IPS DF 19.7 (cell line): ENCODE results near the gene YWHAE.
"Not testable (repeated sequence)": the region's sequence is repeated elsewhere in the genome, so short reads cannot be mapped to it uniquely, and the experiment has no call there.

Experiments used
- DNase-seq: peaks from one replicate; pipeline ENCODE4 v3.0.0-alpha.2; 2013; ENCODE audit warnings: low read depth, low spot score

The YWHAE gene

DNA sequence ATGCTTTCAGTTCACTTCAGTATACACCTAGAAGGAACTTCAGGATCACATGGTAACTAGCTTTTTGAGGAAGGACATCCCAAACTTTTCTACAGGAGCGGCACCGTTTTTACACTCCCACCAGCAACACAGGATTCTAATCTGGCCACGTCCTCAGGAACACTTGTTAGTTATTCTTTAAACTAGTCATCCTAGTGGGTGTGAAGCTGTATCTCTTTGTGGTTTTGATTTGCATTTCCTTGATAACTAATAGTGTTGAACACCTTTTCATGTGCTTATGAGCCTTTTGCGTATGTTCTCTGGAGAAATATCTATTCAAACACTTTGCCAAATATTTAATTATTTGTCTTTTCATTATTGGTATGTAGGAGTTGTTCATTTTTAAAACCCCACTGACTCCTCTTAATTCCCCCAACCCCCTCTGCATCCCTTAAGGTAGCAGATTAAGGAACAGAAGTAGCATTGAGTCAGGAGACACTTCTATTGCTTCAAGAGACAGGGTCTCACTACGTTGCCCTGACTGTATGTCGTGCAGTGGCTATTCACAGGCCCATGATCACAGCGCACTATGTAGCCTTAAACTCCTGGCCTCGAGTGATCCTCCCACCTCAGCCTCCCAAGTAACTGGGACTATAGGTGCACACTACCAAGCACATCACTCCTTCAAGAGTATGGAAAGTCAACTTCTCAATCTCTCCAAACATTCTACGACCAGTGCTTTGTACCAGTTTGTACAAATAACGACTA, 25.4 kb downstream of the YWHAE start:
- no peak for DNase-seq

DNA sequence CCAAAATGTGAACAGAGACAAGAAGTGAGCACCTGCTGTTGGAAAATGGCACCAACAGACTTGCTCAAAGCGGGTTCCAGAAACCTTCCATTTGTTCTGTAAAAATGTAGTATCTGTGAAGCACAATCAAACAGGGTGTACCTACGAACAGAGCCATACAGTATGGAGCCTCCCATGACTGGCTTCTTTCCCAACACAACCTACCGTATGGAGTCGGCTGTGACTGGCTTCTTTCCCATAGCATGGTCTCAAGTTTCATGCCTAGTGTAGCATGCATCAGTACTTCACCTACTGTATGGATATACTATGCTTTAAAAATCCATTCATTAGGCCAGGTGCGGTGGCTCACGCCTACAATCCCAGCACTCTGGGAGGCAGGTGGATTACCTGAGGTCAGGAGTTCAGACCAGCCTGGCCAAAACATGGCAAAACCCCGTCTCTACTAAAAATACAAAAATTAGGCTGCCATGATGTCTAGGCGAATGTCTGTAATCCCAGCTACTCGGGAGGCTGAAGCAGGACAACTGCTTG, 26.2 kb downstream of the YWHAE start:
- no peak for DNase-seq

DNA sequence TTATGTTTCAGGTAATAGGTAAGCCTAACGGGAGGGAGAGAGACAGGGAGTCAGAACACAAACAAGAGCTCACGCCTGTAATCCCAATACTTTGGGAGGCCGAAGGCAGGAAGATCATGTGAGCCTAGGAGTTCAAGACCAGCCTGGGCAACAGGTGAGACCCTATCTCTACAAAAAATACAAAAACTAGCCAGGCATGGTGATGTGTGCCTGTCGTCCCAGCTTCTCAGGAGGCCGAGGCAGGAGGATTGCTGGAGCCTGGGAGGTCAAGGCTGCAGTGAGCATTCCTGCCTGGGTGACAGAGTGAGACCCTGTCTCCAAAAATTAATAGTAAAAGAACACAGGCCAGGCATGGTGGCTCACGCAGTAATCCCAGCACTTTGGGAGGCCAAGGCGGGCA, 27.4 kb downstream of the YWHAE start:
- no peak for DNase-seq

DNA sequence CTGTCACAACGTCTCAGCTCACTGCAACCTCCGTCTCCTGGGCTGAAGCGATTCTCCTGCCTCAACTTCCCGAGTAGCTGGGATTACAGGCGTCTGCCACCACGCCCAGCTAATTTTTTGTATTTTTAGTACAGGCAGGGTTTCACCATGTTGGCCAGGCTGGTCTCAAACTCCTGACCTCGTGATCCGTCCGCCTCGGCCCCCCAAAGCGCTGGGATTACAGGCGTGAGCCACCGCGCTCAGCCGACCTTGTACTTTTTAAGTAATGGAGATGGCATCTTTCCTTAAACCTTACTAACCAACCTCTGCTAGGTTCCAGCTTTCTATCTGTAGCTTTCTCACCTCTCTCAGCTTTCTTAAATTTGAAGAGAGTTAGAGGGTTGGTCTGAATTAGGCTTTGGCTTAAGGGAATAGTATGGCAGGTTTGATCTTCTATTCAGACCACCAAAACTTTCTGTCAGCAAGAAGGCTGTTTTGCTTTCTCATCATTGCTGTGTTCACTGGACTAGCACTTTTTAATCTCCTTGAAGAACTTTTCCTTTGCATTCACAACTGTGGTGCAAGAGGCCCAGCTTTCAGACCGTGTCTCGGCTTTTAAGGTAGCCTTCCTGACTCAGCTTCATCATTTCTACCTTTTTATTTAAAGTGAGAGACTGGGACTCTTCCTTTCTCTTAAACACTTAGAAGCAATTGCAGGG, 28.0 kb downstream of the YWHAE start:
- DNase-seq, result no peak

DNA sequence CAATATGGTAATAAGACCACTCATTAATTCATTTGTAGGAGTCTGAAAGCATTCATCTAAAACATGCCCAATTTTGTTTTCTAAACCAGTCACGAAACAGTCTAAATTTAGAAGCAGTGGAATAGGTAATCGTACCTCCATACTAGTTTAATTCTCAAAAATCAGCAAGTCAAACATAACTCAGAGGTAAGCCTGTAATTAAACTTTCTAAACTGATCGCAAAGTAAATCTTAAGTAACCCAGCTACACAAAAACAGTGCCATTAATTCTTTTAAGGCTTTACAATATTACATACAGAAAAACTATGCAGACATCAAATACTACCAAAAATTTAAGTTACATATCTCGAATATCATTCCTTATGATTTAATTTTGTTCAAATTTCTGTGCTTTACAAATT, 31.4 kb downstream of the YWHAE start:
- DNase-seq, result no peak

DNA sequence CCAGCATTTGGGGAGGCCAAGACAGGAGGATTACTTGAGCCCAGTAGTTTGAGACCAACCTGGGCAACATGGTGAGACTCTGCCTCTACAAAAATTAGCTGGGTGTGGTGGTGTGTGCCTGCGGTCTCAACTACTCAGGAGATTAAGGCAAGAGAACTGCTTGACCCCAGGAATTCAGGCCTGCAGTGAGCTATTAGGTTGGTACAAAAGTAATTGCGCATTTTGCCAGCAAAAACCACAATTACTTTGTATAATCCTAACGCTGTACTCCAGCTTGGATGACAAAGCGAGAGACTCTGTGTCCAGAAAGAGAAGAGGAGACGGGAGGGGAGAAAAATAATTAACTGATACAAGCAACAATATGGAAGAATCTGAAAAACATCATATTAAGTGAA, 32.7 kb downstream of the YWHAE start:
- no peak for DNase-seq

DNA sequence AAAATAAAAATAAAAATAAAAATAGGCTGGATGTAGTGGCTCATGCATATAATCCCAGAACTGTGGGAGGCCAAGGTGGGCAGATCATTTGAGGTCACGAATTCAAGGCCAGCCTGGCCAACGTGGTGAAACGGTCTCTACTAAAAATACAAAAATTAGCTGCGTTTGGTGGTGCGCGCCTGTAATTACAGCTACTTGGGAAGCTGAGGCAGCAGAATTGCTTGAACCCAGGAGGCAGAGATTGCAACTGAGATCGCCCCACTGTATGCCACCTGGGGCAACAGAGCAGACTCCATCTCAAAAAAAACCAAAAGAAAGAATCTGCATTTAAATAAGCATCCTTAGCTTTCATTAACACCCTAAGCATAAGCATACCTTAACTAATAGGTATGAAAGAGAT, 33.8 kb downstream of the YWHAE start:
- DNase-seq, result no peak

DNA sequence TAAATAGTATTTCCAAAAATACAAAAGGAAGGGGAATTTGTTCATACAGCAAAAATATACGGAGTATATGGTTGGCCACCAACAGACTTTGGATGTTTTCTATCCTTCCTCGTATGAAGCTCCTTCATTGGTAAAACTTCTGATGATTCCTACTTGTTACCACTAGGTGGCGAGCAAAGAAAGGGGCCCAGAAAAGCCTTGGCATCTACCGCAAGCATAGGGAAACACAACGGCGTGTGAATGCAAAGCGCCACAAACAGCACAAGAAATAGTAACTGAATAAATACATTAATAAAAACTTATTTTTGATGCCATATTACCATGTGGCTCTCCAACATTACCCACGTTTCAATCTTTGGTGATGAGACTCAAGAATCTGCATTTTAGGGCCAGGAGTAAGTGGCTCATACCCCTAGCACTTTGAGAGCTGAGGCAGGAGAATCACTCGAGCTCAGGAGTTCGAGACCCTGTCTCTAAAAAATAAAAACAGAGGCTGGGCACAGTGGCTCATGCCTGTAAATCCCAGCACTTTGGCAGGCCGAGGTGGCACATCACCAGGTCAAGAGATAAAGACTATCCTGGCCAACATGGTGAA, 34.5 kb downstream of the YWHAE start:
- peak; percentile 28 for DNase-seq

DNA sequence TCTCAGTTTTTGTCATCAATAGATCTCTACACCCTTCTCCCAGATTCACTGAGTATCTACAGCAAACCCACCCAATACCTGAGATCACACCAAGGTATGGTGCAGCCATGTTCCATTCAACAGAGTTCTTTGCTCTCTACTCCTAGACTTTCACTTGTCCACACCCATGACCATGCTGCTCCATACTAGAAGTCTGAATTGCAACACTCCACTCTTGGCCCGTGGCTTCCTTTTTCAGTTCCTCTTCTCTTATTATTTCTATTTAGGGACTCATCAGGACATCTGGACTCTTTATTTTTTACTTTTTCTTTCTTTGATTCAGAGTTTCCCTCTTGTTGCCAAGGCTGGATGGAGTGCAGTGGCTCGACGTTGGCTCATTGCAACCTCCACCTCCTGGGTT, 37.1 kb downstream of the YWHAE start:
- DNase-seq, result no peak

DNA sequence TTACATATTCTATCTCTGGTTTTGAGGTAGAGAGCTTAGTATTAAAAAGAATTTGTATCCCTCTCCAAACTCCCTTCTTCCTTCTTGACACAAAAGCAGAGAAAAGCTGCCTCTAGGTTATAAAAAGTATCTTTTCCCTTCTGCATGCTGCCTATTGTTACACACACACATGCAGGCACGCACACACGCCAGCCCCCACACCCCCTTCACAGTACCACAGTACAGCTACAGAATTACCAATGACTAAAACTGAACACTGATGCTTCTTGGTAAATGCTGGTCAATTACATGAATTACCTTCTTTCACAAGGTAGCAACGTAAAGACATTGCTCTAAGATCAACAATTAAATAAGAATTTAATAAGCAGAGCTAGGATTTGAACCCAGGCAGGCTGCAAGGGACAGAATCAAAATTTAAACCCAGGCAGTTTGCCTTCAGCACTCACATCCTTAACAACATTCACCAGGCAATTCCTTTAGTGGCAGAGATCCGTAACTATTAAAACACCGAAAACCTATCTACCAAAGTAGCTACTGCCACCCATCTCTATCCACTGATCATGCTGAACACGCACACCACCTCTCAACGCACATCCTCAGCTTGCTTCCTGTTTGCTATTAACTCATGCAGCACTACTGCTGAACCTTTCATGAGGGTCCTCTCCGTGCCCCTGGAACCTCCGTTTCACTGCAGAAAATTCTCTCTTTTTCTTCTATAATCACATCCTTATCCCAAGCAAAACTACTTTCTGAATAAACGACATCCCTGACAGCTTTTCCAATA, 37.8 kb downstream of the YWHAE start:
- no peak for DNase-seq

DNA sequence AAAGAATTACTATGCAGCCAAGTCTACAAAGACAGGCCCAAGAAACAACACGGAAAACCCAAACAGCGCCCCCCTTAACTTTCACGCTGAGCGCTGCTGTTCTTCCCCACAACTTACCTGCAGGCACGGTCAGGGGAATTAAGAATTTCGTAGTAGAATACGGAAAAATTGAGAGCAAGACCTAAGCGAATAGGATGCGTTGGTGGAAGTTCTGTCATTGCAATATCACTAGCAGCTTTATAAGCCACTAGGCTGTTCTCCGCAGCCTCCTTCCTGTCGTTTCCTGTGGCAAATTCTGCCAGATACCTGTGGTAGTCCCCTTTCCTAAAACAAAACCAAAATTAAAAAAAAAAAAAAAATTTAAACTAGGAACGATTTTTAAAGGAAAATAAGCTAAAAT, 39.0 kb downstream of the YWHAE start:
- no peak for DNase-seq

DNA sequence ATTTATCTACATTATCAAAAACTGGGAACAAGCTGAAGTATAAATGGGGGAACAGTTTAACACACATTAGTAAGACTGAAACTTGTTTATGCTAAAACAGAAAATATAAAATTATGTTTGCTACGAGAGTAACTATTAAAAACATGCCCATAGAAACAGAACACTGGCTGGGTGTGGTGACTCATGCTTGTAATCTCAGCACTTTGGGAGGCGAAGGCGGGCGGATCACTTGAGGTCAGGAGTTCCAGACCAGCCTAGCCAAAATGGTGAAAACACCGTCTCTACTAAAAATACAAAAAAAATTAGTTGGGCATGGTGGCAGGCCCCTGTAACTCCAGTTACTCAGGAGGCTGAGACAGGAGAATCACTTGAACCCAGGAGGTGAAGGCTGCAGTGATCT, 39.7 kb downstream of the YWHAE start:
- DNase-seq, result not testable (repeated sequence)

DNA sequence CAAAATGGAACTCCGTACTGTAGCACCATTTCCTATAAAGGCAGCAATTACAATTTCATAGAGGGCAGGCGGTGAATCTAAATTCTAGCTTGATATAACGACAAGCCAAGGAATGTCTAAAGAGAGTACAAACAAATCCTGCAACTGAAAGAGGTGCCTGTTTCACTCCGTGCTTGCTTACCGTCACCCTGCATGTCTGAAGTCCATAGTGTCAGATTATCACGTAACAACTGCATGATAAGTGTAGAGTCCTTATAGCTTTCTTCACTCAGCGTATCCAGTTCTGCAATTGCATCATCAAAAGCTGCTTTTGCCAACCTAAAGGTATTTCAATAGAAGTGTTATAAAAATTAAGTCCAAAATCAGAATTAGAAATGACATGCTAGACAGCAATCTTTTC, 46.0 kb downstream of the YWHAE start:
- no peak for DNase-seq

DNA sequence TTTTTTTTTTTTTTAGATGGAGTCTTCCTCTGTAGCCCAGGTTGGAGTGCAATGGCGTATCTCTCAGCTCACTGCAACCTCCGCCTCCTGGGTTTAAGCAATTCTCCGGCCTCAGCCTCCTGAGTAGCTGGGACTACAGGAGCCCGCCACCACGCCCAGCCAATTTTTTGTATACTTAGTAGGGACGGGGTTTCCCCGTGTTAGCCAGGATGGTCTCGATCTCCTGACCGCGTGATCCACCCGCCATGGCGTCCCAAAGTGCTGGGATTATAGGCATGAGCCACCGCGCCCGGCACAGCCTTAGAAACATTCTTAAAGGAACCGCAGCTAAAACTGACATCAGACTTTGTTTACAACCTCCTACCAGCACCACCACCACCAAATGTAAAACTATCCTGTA, 47.5 kb downstream of the YWHAE start:
- not testable (repeated sequence) for DNase-seq

DNA sequence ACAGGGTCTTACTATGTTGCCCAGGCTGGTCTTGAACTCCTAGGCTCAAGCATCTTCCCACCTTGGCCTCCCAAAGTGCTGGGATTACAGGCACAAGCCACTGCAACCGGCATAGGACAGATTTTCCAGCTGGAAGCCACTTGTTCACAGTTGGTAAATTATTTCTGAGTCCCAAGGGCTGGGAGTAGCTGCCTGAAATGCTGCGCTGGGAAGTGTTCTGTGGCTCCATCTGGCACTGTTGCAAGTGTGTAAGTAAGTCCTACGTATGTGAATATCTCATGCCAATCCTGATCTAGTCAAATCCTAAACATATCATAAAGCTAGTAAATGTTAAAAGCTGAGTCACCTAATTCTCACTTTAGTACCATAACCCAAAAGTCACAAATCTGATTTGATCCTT, 48.1 kb downstream of the YWHAE start:
- no peak for DNase-seq

DNA sequence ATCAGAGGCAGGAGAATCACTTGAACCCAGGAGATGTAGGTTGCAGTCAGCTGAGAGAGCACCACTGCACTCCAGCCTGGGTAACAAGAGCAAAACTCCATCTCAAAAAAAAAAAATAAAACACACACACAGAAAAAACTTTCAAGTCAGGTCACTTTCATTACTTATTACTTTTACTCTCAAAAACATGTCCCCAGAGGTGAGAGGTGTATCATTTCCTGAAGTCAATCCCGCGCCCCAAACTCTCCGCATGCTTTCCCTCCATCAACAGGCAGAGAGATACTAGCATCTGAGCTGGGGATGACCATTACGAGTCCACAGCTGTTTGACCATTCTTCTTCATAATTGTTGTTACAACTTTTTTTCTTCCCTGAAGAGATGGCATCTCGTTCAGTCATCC, 48.7 kb downstream of the YWHAE start:
- no peak for DNase-seq

DNA sequence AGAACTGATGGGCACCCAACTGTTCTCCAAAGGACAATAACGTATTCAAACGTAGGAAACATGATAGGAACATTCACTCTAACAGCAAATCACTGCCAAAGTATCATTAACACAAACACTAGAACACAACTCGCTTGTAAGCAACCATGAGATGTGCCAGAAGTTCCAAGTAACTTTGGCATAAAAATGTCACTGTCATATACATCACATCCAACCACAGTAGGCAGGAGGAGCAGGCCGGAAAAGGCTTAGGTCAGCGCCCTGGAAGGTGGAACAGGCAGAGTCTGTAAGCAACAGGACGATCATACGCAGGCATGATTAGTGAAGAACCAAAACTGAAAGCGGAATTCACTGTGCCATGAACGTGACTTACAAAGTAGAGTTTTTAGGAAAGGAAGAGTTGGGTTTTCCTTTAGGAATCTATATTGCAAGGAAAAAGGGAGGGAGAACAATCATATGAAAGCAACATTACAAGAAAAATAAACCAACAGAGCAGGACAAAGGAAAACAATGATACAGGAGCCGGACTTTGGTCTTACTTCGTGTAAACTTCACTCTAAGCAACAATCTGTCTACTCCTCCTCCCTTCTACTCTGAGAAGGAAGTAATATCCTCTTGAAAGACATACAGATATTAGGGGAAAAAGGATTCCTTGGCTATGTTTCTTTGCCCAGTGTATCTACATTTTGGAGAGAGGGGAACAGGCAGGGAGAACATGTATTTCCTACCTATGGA, 52.3 kb downstream of the YWHAE start:
- DNase-seq, result no peak

DNA sequence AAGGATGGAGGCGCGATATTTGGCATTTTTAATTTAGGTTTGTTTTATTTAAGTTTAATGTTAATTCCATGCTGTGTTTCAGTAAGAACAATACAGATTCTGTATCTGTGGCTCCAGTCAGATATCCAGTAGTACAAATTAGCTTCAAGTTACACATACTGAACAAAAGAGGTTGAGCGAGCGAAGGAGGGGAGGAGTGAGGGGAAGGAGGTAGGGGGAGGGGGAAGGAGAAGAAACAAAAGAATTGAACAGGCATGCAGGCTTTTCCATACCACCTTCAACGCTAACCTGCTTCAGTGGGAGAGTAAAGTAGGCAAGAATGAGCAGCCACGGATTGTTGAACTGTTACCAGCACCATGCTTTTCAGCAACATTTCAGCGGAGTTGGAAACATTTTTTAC, 55.5 kb downstream of the YWHAE start:
- DNase-seq, result no peak

DNA sequence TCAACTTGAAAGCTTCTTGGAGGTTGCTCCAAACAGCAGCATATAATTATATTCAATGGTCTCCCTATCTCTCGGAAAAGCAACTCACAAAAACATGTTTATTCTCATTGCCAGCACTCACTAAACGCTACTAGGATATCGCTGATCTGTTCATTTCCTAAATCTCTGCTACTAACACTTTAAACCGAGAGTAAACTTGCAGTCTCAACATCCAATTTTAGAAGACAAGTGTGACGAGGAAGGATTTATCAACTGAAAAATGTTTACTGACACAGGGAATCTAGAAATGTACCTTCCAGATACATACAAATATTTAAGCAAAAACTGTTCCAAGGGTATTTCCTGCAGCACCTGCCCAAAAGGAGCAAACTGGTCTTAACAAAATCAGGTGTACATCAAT, 56.5 kb downstream of the YWHAE start:
- DNase-seq, result no peak

DNA sequence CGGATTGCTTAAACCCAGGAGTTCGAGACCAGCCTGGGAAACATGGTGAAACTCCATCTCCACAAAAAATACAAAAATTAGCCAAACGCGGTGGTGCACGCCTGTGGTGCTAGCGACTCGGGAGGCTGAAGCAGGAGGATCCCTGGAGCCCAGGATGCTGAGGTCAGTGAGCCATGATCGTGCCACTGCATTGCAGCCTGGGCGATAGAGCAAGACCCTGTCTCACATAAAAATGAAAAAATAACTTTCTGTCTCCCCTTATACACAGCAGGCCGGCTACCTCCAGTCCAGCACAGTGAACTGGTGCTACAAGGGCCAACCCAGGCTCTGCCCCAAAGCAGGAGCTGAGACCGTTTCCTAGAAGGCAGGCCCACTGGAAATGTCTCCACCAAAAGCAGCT, 59.7 kb downstream of the YWHAE start:
- DNase-seq, result no peak

DNA sequence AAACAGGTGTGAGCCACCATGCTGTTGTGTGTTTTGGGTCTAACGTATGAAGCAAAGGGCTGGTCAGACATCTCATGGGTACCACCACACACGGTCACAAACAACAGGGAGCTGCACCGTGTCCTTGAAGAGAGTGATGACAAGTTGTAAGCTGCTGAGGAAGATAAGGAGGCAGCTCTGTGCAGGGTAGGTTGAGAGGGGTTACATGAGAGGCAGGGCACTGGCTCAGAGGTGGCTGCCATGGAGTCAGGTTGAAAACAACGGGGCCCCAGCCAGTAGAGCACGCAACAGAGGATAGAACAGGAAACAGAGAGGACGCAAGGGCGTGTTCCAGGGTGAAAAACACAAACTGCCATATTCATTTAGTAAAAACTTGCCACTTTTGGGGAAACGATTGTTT, 68.3 kb downstream of the YWHAE start:
- no peak for DNase-seq
